T-cell (primary cell): ENCODE data around the gene CD63. TPM values are rescaled to one million over a fixed set of nuclear protein-coding genes. Genes with fewer than 3 reads are reported as not detected.

Experiments
- ATAC-seq, 4 experiments: fragments of 200-7000 bp in 3 of 4; fragments of 150-1000 bp in 1 of 4; cut with Tn5 transposase; replicated peaks in 1 of 4; 1 replicate in 3 of 4; 2 replicates in 1 of 4; pipeline ENCODE4 v1.10.0; 2021; ENCODE audit warnings: moderate library complexity in 3 of 4, mild to moderate bottlenecking in 2 of 4, moderate number of reproducible peaks in 1 of 4
- CTCF ChIA-PET, 2 donors: fragments of 300-600 bp; sonication (Branson Sonifier 250); formaldehyde crosslinking; loops; one replicate each; lab custom pipeline; 2022; ENCODE audit warnings: antibody characterized with exemption in 2 of 2; lab: Charles Lee
- POLR2A ChIA-PET, 2 donors: fragments of 300-600 bp; sonication (Branson Sonifier 250); formaldehyde crosslinking; loops; one replicate each; lab custom pipeline; 2022; ENCODE audit warnings: antibody characterized with exemption in 2 of 2; lab: Charles Lee
- DNase-seq, 35 experiments: peaks; one replicate each; pipeline versions ENCODE4 v3.0.0 to v3.0.0-alpha.2; 2013 to 2023
- H3K27ac ChIP-seq: one replicate; pipeline ENCODE4 v1.5.1; 2013; ENCODE audit warnings: low read length
- H3K27me3 ChIP-seq, 2 experiments: replicated peaks in 1 of 2; 1 replicate in 1 of 2; 2 replicates in 1 of 2; pipeline versions ENCODE4 v1.6.1 to v1.7.0; 2013; ENCODE audit warnings: low read length in 1 of 2, mixed read lengths in 1 of 2; ENCODE audit not compliant: control insufficient read depth in 2 of 2, insufficient read depth in 2 of 2; ENCODE audit errors: extremely low read depth in 1 of 2
- H3K36me3 ChIP-seq, 2 donors: 1 replicate in 1 of 2; 2 replicates in 1 of 2; pipeline versions ENCODE4 v1.6.1 to v1.7.0; 2013; ENCODE audit warnings: low read length in 1 of 2; ENCODE audit not compliant: control insufficient read depth in 2 of 2, insufficient read depth in 1 of 2; ENCODE audit errors: extremely low read depth in 1 of 2
- H3K4me1 ChIP-seq, 2 experiments: 1 replicate in 1 of 2; 2 replicates in 1 of 2; pipeline versions ENCODE4 v1.6.1 to v1.7.0; 2013; ENCODE audit warnings: low read length in 2 of 2, mixed read lengths in 1 of 2; ENCODE audit not compliant: insufficient read depth in 2 of 2, control insufficient read depth in 1 of 2; ENCODE audit errors: extremely low read depth in 1 of 2
- H3K4me3 ChIP-seq, 2 donors: 1 replicate in 1 of 2; 2 replicates in 1 of 2; pipeline versions ENCODE4 v1.5.1 to v1.7.0; 2013; ENCODE audit warnings: mild to moderate bottlenecking in 2 of 2, low read length in 1 of 2, moderate library complexity in 1 of 2; ENCODE audit not compliant: control insufficient read depth in 1 of 2; ENCODE audit errors: extremely low read depth in 1 of 2
- H3K9me3 ChIP-seq: 2 replicates; pipeline ENCODE4 v1.7.0; 2013
- H3K27ac Mint-ChIP-seq, 2 donors: one replicate each; pipeline ENCODE4 v1.8.0; 2020 to 2021; ENCODE audit warnings: mild to moderate bottlenecking in 2 of 2, mixed read lengths in 2 of 2
- H3K27me3 Mint-ChIP-seq, 2 donors: one replicate each; pipeline ENCODE4 v1.8.0; 2021 to 2022; ENCODE audit warnings: mixed read lengths in 2 of 2
- H3K36me3 Mint-ChIP-seq: one replicate; pipeline ENCODE4 v1.8.0; 2021; ENCODE audit warnings: mixed read lengths
- H3K4me1 Mint-ChIP-seq, 3 donors: one replicate each; pipeline ENCODE4 v1.8.0; 2020 to 2022; ENCODE audit warnings: mixed read lengths in 3 of 3, mild to moderate bottlenecking in 1 of 3
- H3K4me3 Mint-ChIP-seq, 3 donors: one replicate each; pipeline ENCODE4 v1.8.0; 2020 to 2022; ENCODE audit warnings: mild to moderate bottlenecking in 3 of 3, mixed read lengths in 3 of 3, moderate library complexity in 3 of 3
- H3K9me3 Mint-ChIP-seq, 3 donors: one replicate each; pipeline ENCODE4 v1.8.0; 2020 to 2022; ENCODE audit warnings: mixed read lengths in 3 of 3
- WGBS: methylation state at CpG from one replicate; pipeline ENCODE4 v1.1.5; 2013; ENCODE audit warnings: missing lambda C conversion rate; ENCODE audit not compliant: insufficient coverage; 5-methylcytosine and 5-hydroxymethylcytosine counted together
- total RNA-seq, 35 experiments: library from RNA in 6 of 35; stranded (reverse) in 6 of 35; fragments of 120-200 nt in 1 of 35; gene quantifications; one replicate each; pipeline versions ENCODE4 v1.2.1 to v1.2.4 and lab custom pipeline; 2013 to 2026

CD63 gene
- total RNA-seq, 5 donors from 2014 or later (not counting 1 experiment from before 2014, with no cell fraction given), result 41.3 to 88.2 (median 73.5) TPM

DNA sequence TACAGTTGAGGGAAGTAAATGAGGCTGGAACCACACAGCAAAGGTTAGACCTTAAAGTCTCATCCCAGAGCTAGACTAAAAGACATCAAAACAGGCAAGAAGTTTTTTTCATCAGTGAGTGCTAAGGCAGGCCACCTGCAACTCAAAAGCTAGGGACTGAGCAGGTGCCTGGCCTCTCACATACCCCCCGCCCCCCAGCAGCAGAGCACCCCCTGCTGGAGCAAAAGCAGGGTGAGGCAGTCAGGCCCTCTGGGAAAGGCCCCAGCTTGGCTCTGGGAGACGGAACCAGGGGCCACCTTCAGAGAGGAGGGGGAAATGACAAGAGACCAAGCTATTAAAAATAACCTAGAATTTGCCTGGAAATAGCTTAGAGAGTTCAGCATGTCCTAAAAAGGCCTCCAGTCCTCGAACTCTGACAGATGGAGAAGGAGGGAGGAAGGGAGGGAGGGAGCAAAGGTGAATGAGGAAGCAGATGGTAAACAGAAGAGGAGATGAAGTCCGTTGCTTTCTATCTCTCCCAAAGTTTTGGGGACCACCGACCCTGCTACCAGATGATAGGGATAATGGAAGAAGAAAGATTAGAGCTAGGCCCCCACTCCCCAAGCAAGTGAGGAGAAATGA, 22.9 kb downstream of the CD63 start:
- CTCF ChIA-PET, result interaction anchor here (0.6 to 1.2 kb wide), 4 partner anchors 10 to 1918 kb away, joined by 3 to 6 read pairs (median 3); no protein-coding TSS in a partner anchor
- DNase-seq (no peak), ATAC-seq (no peak)
- Histone ChIP-seq H3K9me3 (no peaks in the 10 kb centered on the region), H3K27me3 (peaks cover 0 to 40% of the 10 kb centered on the region in 2 experiments), H3K4me3 (no peak overlapping the region), H3K27ac (no peak overlapping the region), H3K4me1 (peaks cover 3 to 20% of the 10 kb centered on the region in 2 experiments), H3K36me3 (no peaks in the 10 kb centered on the region)
- WGBS, result 46% methylated on average over 2 of the region's 5 CpGs
- Mint-ChIP-seq H3K27me3 (peaks cover 23 to 24% of the 10 kb centered on the region in 2 donors), H3K27ac (no peak overlapping the region), H3K4me3 (no peak overlapping the region), H3K4me1 (peaks cover 16 to 23% (median 19%) of the 10 kb centered on the region in 3 donors), H3K36me3 (no peaks in the 10 kb centered on the region), H3K9me3 (no peaks in the 10 kb centered on the region)
- POLR2A ChIA-PET, result no interaction called here

DNA sequence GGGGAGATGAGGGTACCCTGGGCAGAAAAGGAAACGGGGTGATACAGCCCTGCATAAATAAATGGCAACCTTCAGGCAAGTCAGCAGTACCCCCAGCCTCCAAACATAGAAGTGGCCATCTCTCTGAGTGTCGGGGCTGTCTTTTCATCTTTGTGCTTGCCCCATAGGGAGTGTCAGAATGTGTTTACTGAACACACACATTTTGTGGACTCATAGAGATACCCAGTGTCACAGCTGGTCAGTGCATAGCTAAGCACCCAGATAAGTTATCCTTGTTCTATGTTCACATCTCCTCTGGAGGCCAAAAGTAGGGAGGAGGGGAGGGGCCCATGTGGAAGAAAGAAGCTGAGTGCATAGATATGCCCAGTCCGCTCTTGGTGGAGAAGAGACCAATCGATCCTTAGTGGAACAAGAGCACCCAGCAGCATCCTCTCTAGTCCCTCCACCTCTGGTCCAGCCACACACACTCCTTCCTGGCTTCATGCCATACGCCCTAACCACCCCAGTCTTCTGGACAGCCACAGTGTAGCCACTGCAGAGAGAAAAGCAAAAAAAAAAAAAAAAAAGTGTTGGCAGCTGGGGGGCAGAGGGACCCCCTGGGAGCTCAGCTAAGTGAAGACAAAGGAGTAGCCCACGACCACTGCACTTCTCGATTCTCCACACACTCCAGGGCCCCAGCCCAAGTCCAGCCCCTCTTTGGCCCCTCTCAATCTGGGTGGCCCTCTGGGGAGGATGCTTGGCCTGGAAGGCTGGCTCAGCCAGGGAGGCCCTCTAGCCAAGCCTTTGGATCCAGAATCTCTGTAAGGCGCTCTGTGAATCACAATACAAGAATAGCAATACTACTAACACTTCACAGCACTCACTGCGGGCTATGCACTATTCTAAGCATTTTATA, 23.7 kb downstream of the CD63 start:
- no peak overlapping the region for H3K27ac Mint-ChIP-seq
- H3K4me3 Mint-ChIP-seq, result no peak overlapping the region
- POLR2A ChIA-PET, result no interaction called here
- Histone ChIP-seq H3K36me3 (no peaks in the 10 kb centered on the region), H3K4me3 (no peak overlapping the region), H3K27me3 (peaks cover 0 to 43% of the 10 kb centered on the region in 2 experiments), H3K9me3 (no peaks in the 10 kb centered on the region), H3K4me1 (peaks cover 3 to 20% of the 10 kb centered on the region in 2 experiments), H3K27ac (no peak overlapping the region)
- no peaks in the 10 kb centered on the region for H3K36me3 Mint-ChIP-seq
- CTCF ChIA-PET, result interaction anchor here (0.6 to 1.2 kb wide), 4 partner anchors 11 to 235 kb away, joined by 3 to 6 read pairs (median 3); no protein-coding TSS in a partner anchor
- peaks cover 23 to 24% of the 10 kb centered on the region in 2 donors for H3K27me3 Mint-ChIP-seq
- no peaks in the 10 kb centered on the region for H3K9me3 Mint-ChIP-seq
- H3K4me1 Mint-ChIP-seq, result peaks cover 16 to 23% (median 19%) of the 10 kb centered on the region in 3 donors
- 79% methylated on average over 2 of the region's 9 CpGs for WGBS
- ATAC-seq, result no peak
- DNase-seq, result no peak

DNA sequence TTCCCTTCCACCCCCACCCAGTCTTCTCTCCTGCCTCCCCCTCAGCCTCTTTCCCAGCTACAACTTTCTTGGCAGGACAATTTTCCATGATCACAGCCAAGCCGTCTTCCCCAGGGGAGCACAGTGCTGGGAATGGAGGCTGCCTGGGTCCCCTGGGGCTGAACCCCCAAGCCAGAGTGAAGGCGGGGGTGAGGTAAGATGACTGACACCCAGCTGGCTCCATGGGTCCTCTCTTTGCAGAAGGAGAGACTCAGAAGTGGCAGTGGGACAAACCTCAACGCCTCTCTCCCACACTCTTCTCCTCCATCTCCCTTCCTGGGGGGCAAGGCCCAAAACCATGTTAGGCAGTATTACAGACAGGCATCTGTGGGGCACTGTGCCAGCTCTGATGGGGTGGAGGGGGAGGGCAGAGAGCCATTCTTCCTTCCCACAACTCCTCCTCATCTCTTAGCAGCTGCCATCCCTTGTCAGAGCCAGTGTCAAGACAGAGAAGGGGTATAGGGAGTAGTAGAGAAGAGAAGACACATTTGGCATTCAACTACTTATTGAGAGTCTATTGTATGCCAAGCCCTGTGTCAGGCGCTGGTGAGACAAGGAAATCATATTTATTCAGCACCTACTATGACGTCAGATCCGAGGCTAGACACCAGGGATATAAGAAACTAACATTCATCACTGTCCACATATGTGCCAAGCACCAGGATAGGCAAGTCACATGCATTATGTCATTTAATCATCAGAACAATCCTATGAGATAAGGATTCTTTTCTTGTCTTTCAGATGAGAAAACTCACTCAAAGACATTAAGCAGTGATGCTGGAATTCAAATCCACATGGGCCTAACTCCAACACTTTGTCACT, 24.7 kb downstream of the CD63 start:
- Mint-ChIP-seq H3K4me1 (peaks cover 16 to 21% (median 18%) of the 10 kb centered on the region in 3 donors), H3K27ac (no peak overlapping the region), H3K36me3 (no peaks in the 10 kb centered on the region), H3K27me3 (peaks cover 15 to 19% of the 10 kb centered on the region in 2 donors), H3K4me3 (no peak overlapping the region), H3K9me3 (no peaks in the 10 kb centered on the region)
- no peaks in the 10 kb centered on the region for H3K9me3 ChIP-seq
- POLR2A ChIA-PET, result no interaction called here
- WGBS, result 80% methylated on average over 4 of the region's 6 CpGs
- no peaks in the 10 kb centered on the region for H3K36me3 ChIP-seq
- peaks cover 0 to 42% of the 10 kb centered on the region in 2 experiments for H3K27me3 ChIP-seq
- DNase-seq (no peak), ATAC-seq (no peak)
- H3K4me1 ChIP-seq, result peaks cover 3 to 20% of the 10 kb centered on the region in 2 experiments
- no peak overlapping the region for H3K27ac ChIP-seq
- CTCF ChIA-PET, result interaction anchor here in 1 of 2 donors (0.6 kb wide), 1 partner anchor 223 kb away, joined by 3 read pairs; no protein-coding TSS in a partner anchor
- no peak overlapping the region for H3K4me3 ChIP-seq

GRCh38 chr12:55703288-55703687, 25.5 kb downstream of the CD63 start:
- DNase-seq (no peak), ATAC-seq (no peak)
- Mint-ChIP-seq H3K4me1 (peaks cover 10 to 13% (median 11%) of the 10 kb centered on the region in 3 donors), H3K27me3 (peaks cover 8 to 13% of the 10 kb centered on the region in 2 donors), H3K36me3 (no peaks in the 10 kb centered on the region), H3K4me3 (no peak overlapping the region), H3K9me3 (no peaks in the 10 kb centered on the region), H3K27ac (no peak overlapping the region)
- whole genome bisulfite sequencing, result 87% methylated on average over 2 of the region's 2 CpGs
- Histone ChIP-seq H3K27ac (no peak overlapping the region), H3K4me1 (peaks cover 0 to 14% of the 10 kb centered on the region in 2 experiments), H3K36me3 (no peaks in the 10 kb centered on the region), H3K9me3 (no peaks in the 10 kb centered on the region), H3K27me3 (peaks cover 0 to 46% of the 10 kb centered on the region in 2 experiments), H3K4me3 (no peak overlapping the region)
- ChIA-PET POLR2A (no interaction called here), CTCF (no interaction called here)

GRCh38 chr12:55702861-55703260, 25.9 kb downstream of the CD63 start:
- CTCF ChIA-PET, result no interaction called here
- Mint-ChIP-seq H3K36me3 (no peaks in the 10 kb centered on the region), H3K4me1 (peaks cover 7 to 9% (median 7%) of the 10 kb centered on the region in 3 donors), H3K9me3 (no peaks in the 10 kb centered on the region), H3K27me3 (peaks cover 5 to 11% of the 10 kb centered on the region in 2 donors), H3K4me3 (no peak overlapping the region), H3K27ac (no peak overlapping the region)
- H3K4me1 ChIP-seq, result peaks cover 0 to 10% of the 10 kb centered on the region in 2 experiments
- no peak overlapping the region for H3K4me3 ChIP-seq
- peaks cover 0 to 42% of the 10 kb centered on the region in 2 experiments for H3K27me3 ChIP-seq
- no peaks in the 10 kb centered on the region for H3K9me3 ChIP-seq
- ATAC-seq (no peak), DNase-seq (no peak)
- 80% methylated on average over 1 of the region's 8 CpGs for WGBS
- H3K27ac ChIP-seq, result no peak overlapping the region
- POLR2A ChIA-PET, result no interaction called here
- no peaks in the 10 kb centered on the region for H3K36me3 ChIP-seq
